Esophagus squamous epithelium (tissue), 4 donors: ENCODE measurements around the gene BFSP2.

ENCODE experiments used
- CTCF ChIP-seq, 6 experiments: fragments of 450-650 bp in 4 of 6; fragments of 200-600 bp in 2 of 6; sonication (generic) in 2 of 6; IDR thresholded peaks; one replicate each; pipeline ENCODE4 v1.5.1; 2016 to 2019; ENCODE audit warnings: antibody characterized with exemption in 6 of 6, mild to moderate bottlenecking in 4 of 6, moderate library complexity in 4 of 6
- POLR2A ChIP-seq, 4 donors: fragments of 450-650 bp; IDR thresholded peaks; one replicate each; pipeline ENCODE4 v1.6.1; 2017; ENCODE audit warnings: antibody characterized with exemption in 4 of 4, mild to moderate bottlenecking in 4 of 4, moderate library complexity in 3 of 4

DNA sequence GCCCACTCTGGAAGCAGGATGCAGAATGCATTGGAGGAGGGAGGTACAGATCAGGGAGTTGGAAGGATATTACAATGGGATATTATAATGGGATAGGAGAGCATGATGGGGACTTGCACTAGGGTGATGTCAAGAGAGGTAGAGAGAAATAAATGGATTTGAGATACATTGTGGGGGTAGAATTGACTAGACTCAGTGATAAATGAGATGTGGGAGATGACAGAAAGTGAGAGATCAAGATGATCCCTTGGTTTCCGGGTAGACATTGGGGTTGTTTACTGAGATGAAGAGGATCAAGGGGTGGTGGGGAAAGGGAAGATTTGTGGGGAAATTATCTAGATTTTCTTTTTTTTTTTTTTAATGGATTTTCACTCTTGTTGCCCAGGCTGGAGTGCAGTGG, 42.7 kb downstream of the BFSP2 start:
- TF ChIP-seq POLR2A (IDR thresholded peaks at IDR 0.05) (no peak), CTCF (IDR thresholded peaks at IDR 0.05) (no peak)
